Measurements from ENCODE around the gene ARFRP1. TPM values are rescaled to one million over a fixed set of nuclear protein-coding genes. Genes with fewer than 3 reads are reported as not detected.

Gene ARFRP1
- total and polyA plus RNA-seq, 2 of the 13 experiments (the other 11 are each of a cell fraction or from before 2014, with no cell fraction given), result 32.0 to 51.1 TPM

DNA sequence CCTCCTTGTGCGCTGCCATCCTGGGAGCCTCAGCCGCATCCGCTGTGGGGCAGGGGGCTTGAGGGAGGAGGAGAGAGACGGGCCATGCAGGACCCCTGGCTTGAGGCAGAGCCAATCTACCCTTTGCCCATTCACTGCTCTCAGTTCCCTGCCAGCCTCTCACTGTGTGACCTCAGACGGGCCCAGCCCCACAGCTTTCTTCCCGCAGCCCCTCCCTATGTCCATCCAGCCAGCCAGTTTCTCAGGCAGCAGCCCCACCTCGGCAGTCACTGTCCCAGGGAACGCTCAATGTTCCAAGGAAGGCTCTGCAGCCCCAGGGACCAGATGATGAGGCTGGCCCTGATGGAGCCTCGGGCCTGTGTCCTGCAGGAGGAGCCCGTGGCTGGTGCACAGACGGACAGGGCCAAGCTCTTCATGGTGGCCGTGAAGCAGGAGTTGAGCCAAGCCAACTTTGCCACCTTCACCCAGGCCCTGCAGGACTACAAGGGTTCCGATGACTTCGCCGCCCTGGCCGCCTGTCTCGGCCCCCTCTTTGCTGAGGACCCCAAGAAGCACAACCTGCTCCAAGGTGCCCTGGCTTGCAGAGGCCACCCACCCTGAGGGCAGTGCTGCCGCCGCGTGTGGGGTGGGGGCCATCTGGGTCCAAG lies 15.2 kb downstream of the ARFRP1 start (continued):
- TF ChIP-seq, protein P1, sequence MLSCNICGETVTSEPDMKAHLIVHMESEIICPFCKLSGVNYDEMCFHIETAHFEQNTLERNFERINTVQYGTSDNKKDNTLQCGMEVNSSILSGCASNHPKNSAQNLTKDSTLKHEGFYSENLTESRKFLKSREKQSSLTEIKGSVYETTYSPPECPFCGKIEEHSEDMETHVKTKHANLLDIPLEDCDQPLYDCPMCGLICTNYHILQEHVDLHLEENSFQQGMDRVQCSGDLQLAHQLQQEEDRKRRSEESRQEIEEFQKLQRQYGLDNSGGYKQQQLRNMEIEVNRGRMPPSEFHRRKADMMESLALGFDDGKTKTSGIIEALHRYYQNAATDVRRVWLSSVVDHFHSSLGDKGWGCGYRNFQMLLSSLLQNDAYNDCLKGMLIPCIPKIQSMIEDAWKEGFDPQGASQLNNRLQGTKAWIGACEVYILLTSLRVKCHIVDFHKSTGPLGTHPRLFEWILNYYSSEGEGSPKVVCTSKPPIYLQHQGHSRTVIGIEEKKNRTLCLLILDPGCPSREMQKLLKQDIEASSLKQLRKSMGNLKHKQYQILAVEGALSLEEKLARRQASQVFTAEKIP (CRISPR knock-in tag; IDR thresholded peaks at IDR 0.05; ENCODE audit: borderline replicate concordance), result no peak
- 0 out of 2 replicates have a peak, but pooled peaks have one; percentile 63 for TF ChIP-seq ZNF891 (CRISPR knock-in tag; IDR thresholded peaks at IDR 0.05)
- TF ChIP-seq, protein P2, sequence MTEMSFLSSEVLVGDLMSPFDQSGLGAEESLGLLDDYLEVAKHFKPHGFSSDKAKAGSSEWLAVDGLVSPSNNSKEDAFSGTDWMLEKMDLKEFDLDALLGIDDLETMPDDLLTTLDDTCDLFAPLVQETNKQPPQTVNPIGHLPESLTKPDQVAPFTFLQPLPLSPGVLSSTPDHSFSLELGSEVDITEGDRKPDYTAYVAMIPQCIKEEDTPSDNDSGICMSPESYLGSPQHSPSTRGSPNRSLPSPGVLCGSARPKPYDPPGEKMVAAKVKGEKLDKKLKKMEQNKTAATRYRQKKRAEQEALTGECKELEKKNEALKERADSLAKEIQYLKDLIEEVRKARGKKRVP (CRISPR knock-in tag; IDR thresholded peaks at IDR 0.05), result no peak
- TF ChIP-seq U2AF1 (optimal IDR thresholded peaks at IDR 0.05; ENCODE audit: low read depth, low read length), result no peak
- TF ChIP-seq, protein P3, sequence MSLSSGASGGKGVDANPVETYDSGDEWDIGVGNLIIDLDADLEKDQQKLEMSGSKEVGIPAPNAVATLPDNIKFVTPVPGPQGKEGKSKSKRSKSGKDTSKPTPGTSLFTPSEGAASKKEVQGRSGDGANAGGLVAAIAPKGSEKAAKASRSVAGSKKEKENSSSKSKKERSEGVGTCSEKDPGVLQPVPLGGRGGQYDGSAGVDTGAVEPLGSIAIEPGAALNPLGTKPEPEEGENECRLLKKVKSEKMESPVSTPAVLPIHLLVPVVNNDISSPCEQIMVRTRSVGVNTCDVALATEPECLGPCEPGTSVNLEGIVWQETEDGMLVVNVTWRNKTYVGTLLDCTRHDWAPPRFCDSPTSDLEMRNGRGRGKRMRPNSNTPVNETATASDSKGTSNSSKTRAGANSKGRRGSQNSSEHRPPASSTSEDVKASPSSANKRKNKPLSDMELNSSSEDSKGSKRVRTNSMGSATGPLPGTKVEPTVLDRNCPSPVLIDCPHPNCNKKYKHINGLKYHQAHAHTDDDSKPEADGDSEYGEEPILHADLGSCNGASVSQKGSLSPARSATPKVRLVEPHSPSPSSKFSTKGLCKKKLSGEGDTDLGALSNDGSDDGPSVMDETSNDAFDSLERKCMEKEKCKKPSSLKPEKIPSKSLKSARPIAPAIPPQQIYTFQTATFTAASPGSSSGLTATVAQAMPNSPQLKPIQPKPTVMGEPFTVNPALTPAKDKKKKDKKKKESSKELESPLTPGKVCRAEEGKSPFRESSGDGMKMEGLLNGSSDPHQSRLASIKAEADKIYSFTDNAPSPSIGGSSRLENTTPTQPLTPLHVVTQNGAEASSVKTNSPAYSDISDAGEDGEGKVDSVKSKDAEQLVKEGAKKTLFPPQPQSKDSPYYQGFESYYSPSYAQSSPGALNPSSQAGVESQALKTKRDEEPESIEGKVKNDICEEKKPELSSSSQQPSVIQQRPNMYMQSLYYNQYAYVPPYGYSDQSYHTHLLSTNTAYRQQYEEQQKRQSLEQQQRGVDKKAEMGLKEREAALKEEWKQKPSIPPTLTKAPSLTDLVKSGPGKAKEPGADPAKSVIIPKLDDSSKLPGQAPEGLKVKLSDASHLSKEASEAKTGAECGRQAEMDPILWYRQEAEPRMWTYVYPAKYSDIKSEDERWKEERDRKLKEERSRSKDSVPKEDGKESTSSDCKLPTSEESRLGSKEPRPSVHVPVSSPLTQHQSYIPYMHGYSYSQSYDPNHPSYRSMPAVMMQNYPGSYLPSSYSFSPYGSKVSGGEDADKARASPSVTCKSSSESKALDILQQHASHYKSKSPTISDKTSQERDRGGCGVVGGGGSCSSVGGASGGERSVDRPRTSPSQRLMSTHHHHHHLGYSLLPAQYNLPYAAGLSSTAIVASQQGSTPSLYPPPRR (CRISPR knock-in tag; IDR thresholded peaks at IDR 0.05; ENCODE audit: borderline replicate concordance), result no peak
- no peak for TF ChIP-seq ZNF431 (CRISPR knock-in tag; IDR thresholded peaks at IDR 0.05; ENCODE audit: borderline replicate concordance, low read depth)
- TF ChIP-seq ZSCAN9 (CRISPR knock-in tag; IDR thresholded peaks at IDR 0.05; ENCODE audit: borderline replicate concordance), result no peak
- TF ChIP-seq, protein P4, sequence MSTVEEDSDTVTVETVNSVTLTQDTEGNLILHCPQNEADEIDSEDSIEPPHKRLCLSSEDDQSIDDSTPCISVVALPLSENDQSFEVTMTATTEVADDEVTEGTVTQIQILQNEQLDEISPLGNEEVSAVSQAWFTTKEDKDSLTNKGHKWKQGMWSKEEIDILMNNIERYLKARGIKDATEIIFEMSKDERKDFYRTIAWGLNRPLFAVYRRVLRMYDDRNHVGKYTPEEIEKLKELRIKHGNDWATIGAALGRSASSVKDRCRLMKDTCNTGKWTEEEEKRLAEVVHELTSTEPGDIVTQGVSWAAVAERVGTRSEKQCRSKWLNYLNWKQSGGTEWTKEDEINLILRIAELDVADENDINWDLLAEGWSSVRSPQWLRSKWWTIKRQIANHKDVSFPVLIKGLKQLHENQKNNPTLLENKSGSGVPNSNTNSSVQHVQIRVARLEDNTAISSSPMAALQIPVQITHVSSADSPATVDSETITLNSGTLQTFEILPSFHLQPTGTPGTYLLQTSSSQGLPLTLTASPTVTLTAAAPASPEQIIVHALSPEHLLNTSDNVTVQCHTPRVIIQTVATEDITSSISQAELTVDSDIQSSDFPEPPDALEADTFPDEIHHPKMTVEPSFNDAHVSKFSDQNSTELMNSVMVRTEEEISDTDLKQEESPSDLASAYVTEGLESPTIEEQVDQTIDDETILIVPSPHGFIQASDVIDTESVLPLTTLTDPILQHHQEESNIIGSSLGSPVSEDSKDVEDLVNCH (CRISPR knock-in tag; IDR thresholded peaks at IDR 0.05), result no peak
- no peak for TF ChIP-seq EP300 (IDR thresholded peaks at IDR 0.05; ENCODE audit: low read depth in 2 of 2, low read length in 2 of 2)
- TF ChIP-seq EP300 (CRISPR knock-in tag; IDR thresholded peaks at IDR 0.05; ENCODE audit: borderline replicate concordance), result peak; percentile 44; the same call in 1 of the 2 replicates
- no peak for TF ChIP-seq ZEB1 (IDR thresholded peaks at IDR 0.05; ENCODE audit: insufficient replicate concordance, low read depth)
- 0 out of 2 replicates have a peak, but pooled peaks have one; percentile 32 for TF ChIP-seq SRY (CRISPR knock-in tag; IDR thresholded peaks at IDR 0.05)
- peak; percentile 88 for TF ChIP-seq AKAP8 (CRISPR knock-in tag; IDR thresholded peaks at IDR 0.05)
- 0 out of 2 replicates have a peak, but pooled peaks have one; percentile 46 for TF ChIP-seq ZNF234 (CRISPR knock-in tag; conservative IDR thresholded peaks at IDR 0.05)
- TF ChIP-seq, protein P5, sequence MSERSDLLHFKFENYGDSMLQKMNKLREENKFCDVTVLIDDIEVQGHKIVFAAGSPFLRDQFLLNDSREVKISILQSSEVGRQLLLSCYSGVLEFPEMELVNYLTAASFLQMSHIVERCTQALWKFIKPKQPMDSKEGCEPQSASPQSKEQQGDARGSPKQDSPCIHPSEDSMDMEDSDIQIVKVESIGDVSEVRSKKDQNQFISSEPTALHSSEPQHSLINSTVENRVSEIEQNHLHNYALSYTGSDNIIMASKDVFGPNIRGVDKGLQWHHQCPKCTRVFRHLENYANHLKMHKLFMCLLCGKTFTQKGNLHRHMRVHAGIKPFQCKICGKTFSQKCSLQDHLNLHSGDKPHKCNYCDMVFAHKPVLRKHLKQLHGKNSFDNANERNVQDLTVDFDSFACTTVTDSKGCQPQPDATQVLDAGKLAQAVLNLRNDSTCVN (CRISPR knock-in tag; IDR thresholded peaks at IDR 0.05; ENCODE audit: borderline replicate concordance), result peak; percentile 28; the same call in 1 of the 2 replicates
